Neural cell (in vitro differentiated cells): ENCODE results near the gene PSMA8.

Experiments used
- CTCF ChIP-seq: fragments of 450-650 bp; IDR thresholded peaks from 2 replicates; pipeline ENCODE4 v1.5.1; 2014; ENCODE audit warnings: antibody characterized with exemption, mild to moderate bottlenecking, moderate library complexity; ENCODE audit not compliant: poor library complexity, severe bottlenecking
- EP300 ChIP-seq: fragments of 450-650 bp; conservative IDR thresholded peaks from 2 replicates; pipeline ENCODE4 v1.6.1; 2014; ENCODE audit warnings: antibody characterized with exemption, mild to moderate bottlenecking, moderate library complexity; ENCODE audit not compliant: poor library complexity, severe bottlenecking

GRCh38 chr18:26192233-26192632, 58.6 kb downstream of the PSMA8 start:
- no peak for TF ChIP-seq CTCF
- TF ChIP-seq EP300 = no peak
